ENCODE measurements around the gene DPP4. TPM values are rescaled to one million over a fixed set of nuclear protein-coding genes. Genes with fewer than 3 reads are reported as not detected.

DPP4 gene
- total RNA-seq, 1 experiment from 2014 or later = 0.80 TPM

DNA sequence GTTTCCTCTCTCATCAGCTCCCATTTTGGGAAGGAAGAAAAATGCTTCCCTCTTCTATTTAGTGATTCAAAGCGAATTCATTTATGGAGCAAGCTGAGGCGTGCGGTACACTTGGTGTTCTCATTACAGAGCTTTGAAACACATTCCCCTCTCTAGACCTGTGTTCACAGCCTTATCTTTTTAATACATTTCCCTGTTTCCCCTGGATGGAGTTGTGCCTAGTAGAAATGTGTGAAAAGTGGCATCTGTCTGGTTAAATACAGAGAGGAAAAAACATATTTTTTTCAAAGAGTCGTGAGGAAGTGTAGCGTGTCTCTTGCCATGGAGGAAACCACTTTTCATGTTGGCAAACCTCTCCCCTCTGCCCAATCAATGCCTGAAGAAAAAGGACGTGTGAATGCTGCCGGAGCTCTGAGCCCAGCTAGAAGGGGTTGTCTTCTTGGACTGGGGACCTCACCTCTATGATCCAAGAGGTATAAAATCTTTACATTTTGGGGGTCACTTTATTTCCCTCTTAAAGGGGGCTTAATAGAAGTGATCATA, 52.4 kb downstream of the DPP4 start:
- no peaks in the 10 kb centered on the region for H3K9me3 ChIP-seq (ENCODE audit: low read depth, low read length, poor library complexity, severe bottlenecking)
- no TSS peak for BruUV-seq (replicated peaks)
- POLR2A ChIA-PET (ENCODE audit: low non-redundant PET) = no interaction called here
- no peaks in the 10 kb centered on the region for H3K36me3 ChIP-seq (ENCODE audit: insufficient read depth, low read length, poor library complexity, severe bottlenecking)
- H3K4me3 ChIP-seq (ENCODE audit: low read depth, low read length, poor library complexity, severe bottlenecking) = no peak overlapping the region
- CTCF ChIA-PET = no interaction called here
- TF ChIP-seq, protein P1, sequence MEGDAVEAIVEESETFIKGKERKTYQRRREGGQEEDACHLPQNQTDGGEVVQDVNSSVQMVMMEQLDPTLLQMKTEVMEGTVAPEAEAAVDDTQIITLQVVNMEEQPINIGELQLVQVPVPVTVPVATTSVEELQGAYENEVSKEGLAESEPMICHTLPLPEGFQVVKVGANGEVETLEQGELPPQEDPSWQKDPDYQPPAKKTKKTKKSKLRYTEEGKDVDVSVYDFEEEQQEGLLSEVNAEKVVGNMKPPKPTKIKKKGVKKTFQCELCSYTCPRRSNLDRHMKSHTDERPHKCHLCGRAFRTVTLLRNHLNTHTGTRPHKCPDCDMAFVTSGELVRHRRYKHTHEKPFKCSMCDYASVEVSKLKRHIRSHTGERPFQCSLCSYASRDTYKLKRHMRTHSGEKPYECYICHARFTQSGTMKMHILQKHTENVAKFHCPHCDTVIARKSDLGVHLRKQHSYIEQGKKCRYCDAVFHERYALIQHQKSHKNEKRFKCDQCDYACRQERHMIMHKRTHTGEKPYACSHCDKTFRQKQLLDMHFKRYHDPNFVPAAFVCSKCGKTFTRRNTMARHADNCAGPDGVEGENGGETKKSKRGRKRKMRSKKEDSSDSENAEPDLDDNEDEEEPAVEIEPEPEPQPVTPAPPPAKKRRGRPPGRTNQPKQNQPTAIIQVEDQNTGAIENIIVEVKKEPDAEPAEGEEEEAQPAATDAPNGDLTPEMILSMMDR (conservative IDR thresholded peaks at IDR 0.05; ENCODE audit: low read depth, low read length) = no peak
- TF ChIP-seq EZH2 (IDR thresholded peaks at IDR 0.05; ENCODE audit: borderline replicate concordance, low read depth, low read length, poor library complexity, severe bottlenecking) = no peak
- DNase-seq (ENCODE audit: low spot score) = no peak
- intact Hi-C loops (cut with micrococcal nuclease; ENCODE audit: unreplicated experiment) = no loop called here
- H3K27me3 ChIP-seq (replicated peaks; ENCODE audit: insufficient read depth, low read depth, low read length, poor library complexity) = no peaks in the 10 kb centered on the region
- H3K27ac ChIP-seq (ENCODE audit: low read depth, low read length, poor library complexity, severe bottlenecking) = no peak overlapping the region
- no peaks in the 10 kb centered on the region for H3K4me1 ChIP-seq (ENCODE audit: insufficient read depth, low read length, poor library complexity, severe bottlenecking)

DNA sequence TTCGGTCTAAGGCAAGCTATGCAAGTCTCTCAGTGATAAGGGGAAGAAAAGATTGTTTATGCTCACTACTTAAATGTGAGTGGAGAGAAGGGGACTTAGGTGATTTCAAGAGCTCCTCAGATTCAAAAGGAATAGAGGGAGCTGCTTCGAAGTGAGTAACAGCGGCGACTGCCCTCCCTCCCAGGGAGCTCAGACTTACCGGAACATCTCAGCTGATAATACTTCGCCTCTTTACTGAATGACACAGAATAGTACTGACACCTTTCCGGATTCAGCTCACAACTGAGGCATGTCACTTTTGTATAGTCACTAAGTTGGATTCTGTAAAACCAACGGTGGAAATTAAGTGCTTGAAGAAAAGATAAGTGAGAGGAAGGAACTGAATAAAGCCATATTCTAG, 55.5 kb downstream of the DPP4 start:
- Histone ChIP-seq H3K9me3 (ENCODE audit: low read depth, low read length, poor library complexity, severe bottlenecking) (no peaks in the 10 kb centered on the region), H3K27me3 (replicated peaks; ENCODE audit: insufficient read depth, low read depth, low read length, poor library complexity) (peaks cover 12% of the 10 kb centered on the region), H3K27ac (ENCODE audit: low read depth, low read length, poor library complexity, severe bottlenecking) (no peak overlapping the region), H3K36me3 (ENCODE audit: insufficient read depth, low read length, poor library complexity, severe bottlenecking) (no peaks in the 10 kb centered on the region), H3K4me3 (ENCODE audit: low read depth, low read length, poor library complexity, severe bottlenecking) (no peak overlapping the region), H3K4me1 (ENCODE audit: insufficient read depth, low read length, poor library complexity, severe bottlenecking) (no peaks in the 10 kb centered on the region)
- intact Hi-C loops (cut with micrococcal nuclease; ENCODE audit: unreplicated experiment) = no loop called here
- no peak for DNase-seq (ENCODE audit: low spot score)
- no peak for TF ChIP-seq EZH2 (IDR thresholded peaks at IDR 0.05; ENCODE audit: borderline replicate concordance, low read depth, low read length, poor library complexity, severe bottlenecking)
- TF ChIP-seq, protein P1 (conservative IDR thresholded peaks at IDR 0.05; ENCODE audit: low read depth, low read length) = no peak
- CTCF ChIA-PET = interaction anchor here (0.6 kb wide), 1 partner anchor 407 kb away, joined by 3 read pairs; no protein-coding TSS in a partner anchor
- BruUV-seq (replicated peaks) = no TSS peak
- POLR2A ChIA-PET (ENCODE audit: low non-redundant PET) = no interaction called here

DNA sequence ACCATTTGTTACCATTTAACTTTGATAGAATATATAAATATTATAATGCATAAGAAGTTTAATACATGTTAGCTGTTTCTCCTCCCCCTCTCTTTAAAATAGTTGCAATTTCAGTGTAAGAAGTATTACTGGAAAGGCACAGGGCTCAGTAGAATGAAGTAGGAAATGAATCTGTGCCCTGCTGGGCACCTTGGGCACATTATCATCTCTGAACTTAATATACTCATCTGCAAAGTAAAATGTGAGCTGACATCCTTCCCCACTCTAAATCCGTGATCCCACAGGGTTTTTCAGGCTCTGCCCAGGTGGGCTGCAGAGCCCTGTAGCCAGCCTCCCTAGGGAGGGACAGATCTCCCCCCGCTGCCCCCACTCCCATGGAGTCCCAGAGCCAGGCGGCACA, 56.8 kb downstream of the DPP4 start:
- ChIA-PET POLR2A (ENCODE audit: low non-redundant PET) (no interaction called here), CTCF (no interaction called here)
- DNase-seq (ENCODE audit: low spot score) = no peak

DNA sequence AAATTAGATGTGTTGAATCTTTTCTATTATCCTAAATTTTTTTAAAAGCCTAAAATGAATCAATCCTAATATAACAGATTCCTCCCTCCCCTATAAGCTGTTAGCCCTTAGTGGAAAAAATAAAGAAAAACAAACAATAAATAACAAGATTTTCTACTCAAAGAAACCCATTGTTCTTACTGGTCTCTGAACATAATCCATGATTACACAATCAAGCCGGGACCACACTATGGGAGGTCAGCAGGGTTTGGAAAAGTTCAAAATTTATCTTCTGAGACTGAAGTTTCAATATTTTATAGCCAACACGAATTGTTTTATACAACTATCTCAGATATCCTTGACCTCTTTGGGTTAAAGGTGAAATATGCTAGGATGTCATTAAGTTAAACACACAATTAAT, 57.9 kb downstream of the DPP4 start:
- no peak for DNase-seq (ENCODE audit: low spot score)
- Histone ChIP-seq H3K4me1 (ENCODE audit: insufficient read depth, low read length, poor library complexity, severe bottlenecking) (no peaks in the 10 kb centered on the region), H3K27ac (ENCODE audit: low read depth, low read length, poor library complexity, severe bottlenecking) (no peak overlapping the region), H3K27me3 (replicated peaks; ENCODE audit: insufficient read depth, low read depth, low read length, poor library complexity) (peaks cover 12% of the 10 kb centered on the region), H3K4me3 (ENCODE audit: low read depth, low read length, poor library complexity, severe bottlenecking) (no peak overlapping the region), H3K9me3 (ENCODE audit: low read depth, low read length, poor library complexity, severe bottlenecking) (no peaks in the 10 kb centered on the region), H3K36me3 (ENCODE audit: insufficient read depth, low read length, poor library complexity, severe bottlenecking) (no peaks in the 10 kb centered on the region)
- no peak for TF ChIP-seq EZH2 (IDR thresholded peaks at IDR 0.05; ENCODE audit: borderline replicate concordance, low read depth, low read length, poor library complexity, severe bottlenecking)
- intact Hi-C loops (cut with micrococcal nuclease; ENCODE audit: unreplicated experiment) = no loop called here
- ChIA-PET POLR2A (ENCODE audit: low non-redundant PET) (no interaction called here), CTCF (no interaction called here)
- no TSS peak for BruUV-seq (replicated peaks)

More for the DNA sequence above, 56.8 kb downstream of the DPP4 start:
- intact Hi-C loops (cut with micrococcal nuclease; ENCODE audit: unreplicated experiment) = no loop called here
- Histone ChIP-seq H3K27ac (ENCODE audit: low read depth, low read length, poor library complexity, severe bottlenecking) (no peak overlapping the region), H3K9me3 (ENCODE audit: low read depth, low read length, poor library complexity, severe bottlenecking) (no peaks in the 10 kb centered on the region), H3K4me3 (ENCODE audit: low read depth, low read length, poor library complexity, severe bottlenecking) (no peak overlapping the region), H3K36me3 (ENCODE audit: insufficient read depth, low read length, poor library complexity, severe bottlenecking) (no peaks in the 10 kb centered on the region), H3K27me3 (replicated peaks; ENCODE audit: insufficient read depth, low read depth, low read length, poor library complexity) (peaks cover 12% of the 10 kb centered on the region), H3K4me1 (ENCODE audit: insufficient read depth, low read length, poor library complexity, severe bottlenecking) (no peaks in the 10 kb centered on the region)
- BruUV-seq (replicated peaks) = no TSS peak
- TF ChIP-seq EZH2 (IDR thresholded peaks at IDR 0.05; ENCODE audit: borderline replicate concordance, low read depth, low read length, poor library complexity, severe bottlenecking) = no peak

Measured in A673 (cell line).